Activated T-cell treated with anti-CD3 and anti-CD28 coated beads, Interleukin-2, amount 50 U/mL, for 48 hours (primary cell): Measurements from ENCODE around the gene CD300LD.

Source experiments
- DNase-seq, 2 experiments: peaks; one replicate each; pipeline ENCODE4 v3.0.0-alpha.2; 2020

The CD300LD gene

GRCh38 chr17:74543406-74543805 lies 48.7 kb downstream of the CD300LD start:
- no peak for DNase-seq

DNA sequence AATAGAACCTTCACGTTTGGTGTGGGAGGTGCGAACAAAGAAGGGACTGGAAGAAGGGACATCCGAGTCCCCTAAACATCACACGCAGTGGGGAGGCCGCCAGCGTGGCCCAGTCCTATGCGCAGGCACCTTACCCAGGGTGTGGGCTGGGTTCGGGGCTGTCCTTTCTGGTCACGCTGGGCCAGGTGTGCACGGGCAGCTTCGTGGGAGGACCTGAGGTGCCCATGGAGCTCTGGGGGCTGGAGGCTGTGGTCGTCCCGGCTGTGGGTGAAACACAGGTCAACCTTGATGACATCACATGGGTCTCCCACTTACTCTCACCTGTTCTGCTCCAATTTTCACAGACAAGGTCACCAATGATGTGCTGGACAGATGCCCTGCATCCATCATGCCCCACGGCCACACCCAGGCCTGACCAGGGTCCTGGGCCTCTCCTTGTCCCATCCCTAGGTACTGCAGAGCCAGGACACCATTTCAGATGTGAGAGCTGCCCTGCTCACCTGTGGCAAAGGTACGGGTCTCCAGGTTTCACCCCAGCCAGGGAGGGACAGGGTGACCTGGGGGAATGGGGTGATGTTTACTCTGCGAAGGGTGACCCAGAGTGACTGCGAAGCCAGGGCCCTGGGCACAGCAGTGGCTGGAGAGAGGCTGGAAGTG lies 49.2 kb downstream of the CD300LD start:
- DNase-seq, result no peak

DNA sequence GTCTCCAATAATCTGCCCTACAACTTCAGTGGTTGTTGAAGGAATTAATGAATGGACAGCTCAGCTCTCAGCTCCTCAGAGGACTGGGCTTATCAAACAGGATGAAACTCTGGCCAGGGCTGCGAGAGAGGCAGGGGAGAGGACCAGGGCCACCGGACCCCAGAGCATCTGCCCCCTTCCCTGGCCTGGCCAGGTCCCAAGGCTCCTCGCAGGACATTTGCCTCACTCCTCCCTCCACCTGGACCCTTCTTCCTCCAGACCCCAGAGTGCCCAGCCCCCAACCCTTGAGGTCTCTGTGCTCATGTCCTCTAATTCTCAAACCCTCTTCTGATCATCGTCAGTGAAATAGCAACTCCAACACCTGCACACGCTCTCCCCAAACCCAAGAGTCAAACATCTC lies 49.9 kb downstream of the CD300LD start:
- no peak for DNase-seq

- no peak for DNase-seq
These were observed 50.6 kb downstream of the CD300LD start for GRCh38 chr17:74541176-74542111.

DNA sequence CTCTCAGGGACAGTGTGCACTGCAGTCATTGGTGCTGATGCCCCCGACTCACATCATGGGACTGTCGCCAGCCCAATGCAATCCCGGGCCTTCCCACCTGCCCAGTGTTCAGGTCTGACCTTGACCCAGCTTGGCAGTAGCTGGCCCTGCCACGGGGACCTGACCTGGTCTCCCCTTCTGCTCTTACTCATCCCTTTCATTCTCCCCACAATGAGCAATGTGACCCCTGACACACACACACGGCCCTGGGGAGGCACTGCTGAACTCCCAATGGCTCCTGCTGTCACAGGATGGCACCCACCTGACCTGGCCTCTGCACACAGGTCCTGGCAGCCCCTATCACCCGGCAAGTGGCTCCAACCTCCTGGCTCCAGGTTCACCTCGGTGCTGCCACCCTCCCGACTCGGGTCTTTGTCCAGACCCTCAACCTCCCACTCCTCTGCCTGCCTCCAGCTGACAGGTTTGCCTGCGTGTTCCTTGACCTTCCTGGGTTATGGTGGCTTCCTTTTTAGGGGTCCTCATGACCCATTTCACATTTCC lies 52.7 kb downstream of the CD300LD start:
- no peak for DNase-seq

- no peak for DNase-seq
These were observed 55.2 kb downstream of the CD300LD start for GRCh38 chr17:74536890-74537289.

GRCh38 chr17:74532115-74532514 lies 60.0 kb downstream of the CD300LD start:
- peak; percentile 14 to 15 for DNase-seq

GRCh38 chr17:74531231-74531761 lies 60.8 kb downstream of the CD300LD start, which contains the start of gene CD300LB:
TSS of gene CD300LB (minus strand) at chr17:74531475. CDS start at chr17:74531350, 125 bp downstream.
- DNase-seq, result no peak

DNA sequence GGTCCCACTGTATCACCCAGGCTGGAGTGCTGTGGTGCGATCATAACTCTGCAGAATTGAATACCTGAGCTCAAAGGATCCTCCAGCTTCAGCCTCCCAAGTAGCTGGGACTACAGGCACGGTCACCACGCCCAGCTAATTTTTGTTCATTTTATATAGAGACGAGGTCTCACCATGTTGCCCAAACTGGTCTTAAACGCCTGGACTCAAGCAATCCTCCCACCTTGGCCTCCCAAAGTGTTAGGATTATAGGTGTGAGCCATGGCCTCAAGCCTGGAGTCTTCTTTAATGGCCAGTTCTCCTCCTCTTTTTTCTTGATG lies 61.3 kb downstream of the CD300LD start:
- no peak for DNase-seq
